ENCODE results near the gene RBP3. TPM values are rescaled to one million over a fixed set of nuclear protein-coding genes. Genes with fewer than 3 reads are reported as not detected.
A peak's percentile ranks its signal among the peaks of the same experiment; 100 is the strongest.

RBP3 gene
- total RNA-seq, 1 experiment from 2014 or later: not detected

GRCh38 chr10:47323636-47324296 lies 24.4 kb upstream of the RBP3 start:
- H3K9me3 ChIP-seq: 0 out of 2 replicates have a peak, but pooled peaks cover 3% of the 10 kb centered on the region
- ChIA-PET POLR2A (no interaction called here), CTCF (interaction anchor here (2.5 kb wide), 1 partner anchor 12 kb away, joined by 10 read pairs; no protein-coding TSS in a partner anchor)
- Mint-ChIP-seq H3K9me3 (ENCODE audit: unreplicated experiment) (peaks cover 4% of the 10 kb centered on the region), H3K4me3 (ENCODE audit: unreplicated experiment) (no peak overlapping the region), H3K27ac (ENCODE audit: unreplicated experiment) (no peak overlapping the region), H3K36me3 (ENCODE audit: insufficient read depth, unreplicated experiment) (no peaks in the 10 kb centered on the region), H3K27me3 (ENCODE audit: insufficient read depth, unreplicated experiment) (peaks cover 19% of the 10 kb centered on the region), H3K4me1 (ENCODE audit: low read depth, unreplicated experiment) (peaks cover 2% of the 10 kb centered on the region)
- peak in 1 of 2 experiments; percentile 37 for DNase-seq
- no TSS peak for BruUV-seq (replicated peaks)
- TF ChIP-seq CTCF (IDR thresholded peaks at IDR 0.05; ENCODE audit: insufficient read depth in 1 of 2, low read depth in 1 of 2, low read length in 1 of 2, severe bottlenecking in 1 of 2, unreplicated experiment in 1 of 2): no peak
- no peak overlapping the region for H3K4me3 ChIP-seq (ENCODE audit: low read depth, low read length)
- H3K4me1 ChIP-seq: no peaks in the 10 kb centered on the region
- no peaks in the 10 kb centered on the region for H3K36me3 ChIP-seq (ENCODE audit: control insufficient read depth, insufficient read depth, low read length)
- H3K27me3 ChIP-seq (replicated peaks; ENCODE audit: control insufficient read depth, insufficient read depth, low read length): no peaks in the 10 kb centered on the region
- intact Hi-C loops (cut with micrococcal nuclease; ENCODE audit: unreplicated experiment): no loop called here

- no TSS peak for BruUV-seq (replicated peaks)
- intact Hi-C loops (cut with micrococcal nuclease; ENCODE audit: unreplicated experiment): no loop called here
- peak in 1 of 2 experiments; percentile 29 for DNase-seq
- Mint-ChIP-seq H3K27ac (ENCODE audit: unreplicated experiment) (no peak overlapping the region), H3K9me3 (ENCODE audit: unreplicated experiment) (no peaks in the 10 kb centered on the region), H3K4me3 (ENCODE audit: unreplicated experiment) (no peak overlapping the region), H3K4me1 (ENCODE audit: low read depth, unreplicated experiment) (no peaks in the 10 kb centered on the region), H3K36me3 (ENCODE audit: insufficient read depth, unreplicated experiment) (no peaks in the 10 kb centered on the region), H3K27me3 (ENCODE audit: insufficient read depth, unreplicated experiment) (peaks cover 19% of the 10 kb centered on the region)
- Histone ChIP-seq H3K9me3 (0 out of 2 replicates have a peak, but pooled peaks cover under 1% of the 10 kb centered on the region), H3K4me1 (no peaks in the 10 kb centered on the region), H3K4me3 (ENCODE audit: low read depth, low read length) (no peak overlapping the region), H3K36me3 (ENCODE audit: control insufficient read depth, insufficient read depth, low read length) (no peaks in the 10 kb centered on the region), H3K27me3 (replicated peaks; ENCODE audit: control insufficient read depth, insufficient read depth, low read length) (no peaks in the 10 kb centered on the region)
- ChIA-PET CTCF (interaction anchor here (1.6 kb wide), 1 partner anchor 278 kb away, joined by 4 read pairs; no protein-coding TSS in a partner anchor), POLR2A (no interaction called here)
- no peak for TF ChIP-seq CTCF (IDR thresholded peaks at IDR 0.05; ENCODE audit: insufficient read depth in 1 of 2, low read depth in 1 of 2, low read length in 1 of 2, severe bottlenecking in 1 of 2, unreplicated experiment in 1 of 2)
These were observed 22.6 kb upstream of the RBP3 start for GRCh38 chr10:47325303-47326291.

- no peak for TF ChIP-seq CTCF (IDR thresholded peaks at IDR 0.05; ENCODE audit: insufficient read depth in 1 of 2, low read depth in 1 of 2, low read length in 1 of 2, severe bottlenecking in 1 of 2, unreplicated experiment in 1 of 2)
- intact Hi-C loops (cut with micrococcal nuclease; ENCODE audit: unreplicated experiment): no loop called here
- H3K27ac Mint-ChIP-seq (ENCODE audit: unreplicated experiment): no peak overlapping the region
- Histone ChIP-seq H3K9me3 (no peaks in the 10 kb centered on the region), H3K4me3 (ENCODE audit: low read depth, low read length) (no peak overlapping the region), H3K27me3 (replicated peaks; ENCODE audit: control insufficient read depth, insufficient read depth, low read length) (no peaks in the 10 kb centered on the region), H3K36me3 (ENCODE audit: control insufficient read depth, insufficient read depth, low read length) (no peaks in the 10 kb centered on the region), H3K4me1 (no peaks in the 10 kb centered on the region)
- H3K36me3 Mint-ChIP-seq (ENCODE audit: insufficient read depth, unreplicated experiment): no peaks in the 10 kb centered on the region
- H3K27me3 Mint-ChIP-seq (ENCODE audit: insufficient read depth, unreplicated experiment): peaks cover 13% of the 10 kb centered on the region
- ChIA-PET CTCF (no interaction called here), POLR2A (no interaction called here)
- peak in 1 of 2 experiments; percentile 32 for DNase-seq
- no TSS peak for BruUV-seq (replicated peaks)
- no peaks in the 10 kb centered on the region for H3K9me3 Mint-ChIP-seq (ENCODE audit: unreplicated experiment)
- H3K4me3 Mint-ChIP-seq (ENCODE audit: unreplicated experiment): no peak overlapping the region
- no peaks in the 10 kb centered on the region for H3K4me1 Mint-ChIP-seq (ENCODE audit: low read depth, unreplicated experiment)
These were observed 21.7 kb upstream of the RBP3 start for GRCh38 chr10:47326306-47326926.

All from Caco-2 (cell line).